Rectal smooth muscle tissue (tissue), 1 donor: Measurements from ENCODE around the gene GSDME.
"Not testable (repeated sequence)": the region's sequence is repeated elsewhere in the genome, so short reads cannot be mapped to it uniquely, and the experiment has no call there.

Experiments used
- H3K27ac ChIP-seq: one replicate; pipeline ENCODE4 v1.7.0; 2013; ENCODE audit warnings: low read depth, low read length, inconsistent platforms
- H3K27me3 ChIP-seq: one replicate; pipeline ENCODE4 v1.7.0; 2013; ENCODE audit warnings: low read length; ENCODE audit not compliant: control insufficient read depth, insufficient read depth
- H3K36me3 ChIP-seq: one replicate; pipeline ENCODE4 v1.7.0; 2013; ENCODE audit warnings: low read length; ENCODE audit not compliant: control insufficient read depth, insufficient read depth
- H3K4me1 ChIP-seq: one replicate; pipeline ENCODE4 v1.7.0; 2013; ENCODE audit warnings: low read length; ENCODE audit not compliant: control insufficient read depth, insufficient read depth
- H3K4me3 ChIP-seq: one replicate; pipeline ENCODE4 v1.7.0; 2013; ENCODE audit warnings: low read length
- H3K9ac ChIP-seq: one replicate; pipeline ENCODE4 v1.7.0; 2013; ENCODE audit warnings: low read length

The GSDME gene

DNA sequence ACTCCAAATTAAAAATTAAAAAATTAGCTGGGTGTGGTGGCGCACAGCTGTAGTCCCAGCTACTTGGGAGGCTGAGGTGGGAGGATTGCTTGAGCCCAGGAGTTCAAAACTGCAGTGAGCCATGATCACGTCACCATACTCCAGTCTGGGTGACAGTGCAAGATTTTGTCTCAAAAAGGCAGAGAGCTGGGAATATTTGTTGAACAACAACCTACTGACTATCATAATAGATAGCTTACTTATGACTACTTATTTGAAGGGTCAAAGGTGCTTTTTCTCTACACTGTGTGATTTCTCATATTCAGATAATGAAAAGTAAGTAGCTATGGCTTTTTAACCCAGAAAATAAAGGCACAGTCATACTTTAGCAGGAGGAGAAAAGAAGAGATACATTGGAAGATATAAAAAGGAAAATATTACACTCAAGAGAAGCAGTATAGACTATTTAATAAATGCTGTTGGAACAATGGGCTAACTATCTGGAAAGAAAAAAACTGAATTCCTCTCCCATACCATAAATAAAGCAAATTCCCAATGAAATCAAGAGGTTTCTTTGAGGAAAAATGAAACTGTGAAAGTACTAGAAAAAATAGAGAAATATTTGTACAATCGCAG is 6.7 kb downstream of the GSDME start:
- Histone ChIP-seq H3K4me3 (no peak overlapping the region), H3K36me3 (no peaks in the 10 kb centered on the region), H3K27ac (no peak overlapping the region), H3K27me3 (no peaks in the 10 kb centered on the region), H3K4me1 (no peaks in the 10 kb centered on the region), H3K9ac (no peak overlapping the region)

DNA sequence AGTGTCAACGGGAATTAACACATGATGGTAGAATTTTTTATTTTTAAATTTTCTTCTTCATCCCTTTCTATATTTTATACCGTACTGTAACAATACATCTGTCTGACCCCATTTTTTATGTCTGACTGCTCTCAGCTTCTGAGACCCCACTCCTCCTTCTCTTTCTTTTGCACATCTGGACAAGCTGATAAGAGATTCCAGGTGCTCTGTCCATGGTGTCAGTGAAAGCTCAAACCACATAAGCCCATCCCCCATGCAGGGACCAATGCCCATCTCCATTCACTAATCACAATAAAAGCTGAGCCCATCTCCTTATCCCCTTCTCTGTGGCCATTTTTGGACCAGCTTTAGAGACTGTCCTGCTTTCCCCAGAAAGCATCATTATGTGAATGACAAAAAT is 8.7 kb downstream of the GSDME start:
- Histone ChIP-seq H3K4me3 (no peak overlapping the region), H3K9ac (no peak overlapping the region), H3K27ac (no peak overlapping the region), H3K36me3 (no peaks in the 10 kb centered on the region), H3K4me1 (no peaks in the 10 kb centered on the region), H3K27me3 (no peaks in the 10 kb centered on the region)

GRCh38 chr7:24745355-24745754 is 11.9 kb downstream of the GSDME start:
- H3K9ac ChIP-seq = no peak overlapping the region
- H3K4me3 ChIP-seq = no peak overlapping the region
- H3K27ac ChIP-seq = no peak overlapping the region
- H3K36me3 ChIP-seq = no peaks in the 10 kb centered on the region
- H3K4me1 ChIP-seq = no peaks in the 10 kb centered on the region
- no peaks in the 10 kb centered on the region for H3K27me3 ChIP-seq

DNA sequence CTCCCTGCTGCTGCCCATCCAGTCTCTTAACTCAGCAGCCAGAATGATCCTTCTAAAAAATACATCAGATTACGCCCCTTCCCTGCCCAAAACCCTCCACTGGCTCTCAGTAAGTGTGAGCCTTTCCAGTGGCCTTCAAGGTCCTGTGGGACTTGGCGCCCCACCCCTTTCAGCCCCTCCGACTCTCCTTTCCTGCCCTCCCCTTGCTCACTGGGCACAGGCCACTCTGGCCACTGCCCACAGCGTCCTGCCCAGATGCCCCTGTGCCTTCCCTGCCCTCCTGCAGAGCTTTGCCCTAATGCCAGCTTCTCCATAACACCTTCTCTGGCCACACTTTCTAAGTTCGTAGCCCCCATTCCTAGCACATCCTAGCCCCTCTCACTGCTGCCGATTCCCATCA is 13.8 kb downstream of the GSDME start:
- H3K4me1 ChIP-seq = no peaks in the 10 kb centered on the region
- H3K27ac ChIP-seq = no peak overlapping the region
- H3K9ac ChIP-seq = no peak overlapping the region
- no peaks in the 10 kb centered on the region for H3K27me3 ChIP-seq
- no peak overlapping the region for H3K4me3 ChIP-seq
- no peaks in the 10 kb centered on the region for H3K36me3 ChIP-seq

GRCh38 chr7:24742506-24743162 is 14.6 kb downstream of the GSDME start:
- no peak overlapping the region for H3K9ac ChIP-seq
- H3K27ac ChIP-seq = no peak overlapping the region
- no peaks in the 10 kb centered on the region for H3K4me1 ChIP-seq
- H3K27me3 ChIP-seq = no peaks in the 10 kb centered on the region
- no peak overlapping the region for H3K4me3 ChIP-seq
- H3K36me3 ChIP-seq = no peaks in the 10 kb centered on the region

GRCh38 chr7:24741679-24742505 is 15.4 kb downstream of the GSDME start:
- Histone ChIP-seq H3K4me3 (no peak overlapping the region), H3K27ac (no peak overlapping the region), H3K36me3 (no peaks in the 10 kb centered on the region)

GRCh38 chr7:24740871-24741270 is 16.4 kb downstream of the GSDME start:
- no peak overlapping the region for H3K9ac ChIP-seq

More at GRCh38 chr7:24741679-24742505, 15.4 kb downstream of the GSDME start:
- no peaks in the 10 kb centered on the region for H3K27me3 ChIP-seq
- no peak overlapping the region for H3K9ac ChIP-seq
- no peaks in the 10 kb centered on the region for H3K4me1 ChIP-seq

DNA sequence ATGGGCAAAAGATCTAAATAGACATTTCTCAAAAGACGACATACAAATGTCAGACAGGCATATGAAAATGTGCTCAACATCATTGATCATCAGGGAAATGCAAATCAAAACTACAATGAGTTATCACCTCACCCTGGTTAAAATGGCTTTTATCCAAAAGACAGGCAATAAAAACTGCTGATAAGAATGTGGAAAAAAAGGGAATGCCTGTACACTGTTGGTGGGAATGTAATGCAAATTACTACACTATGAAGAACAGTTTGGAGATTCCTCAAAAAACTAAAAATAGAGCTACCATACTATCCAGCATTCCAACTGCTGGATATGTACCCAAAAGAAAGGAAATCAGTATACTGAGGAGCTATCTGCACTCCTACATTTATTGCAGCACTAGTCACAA is 18.0 kb downstream of the GSDME start:
- no peak overlapping the region for H3K9ac ChIP-seq
- H3K4me1 ChIP-seq = no peaks in the 10 kb centered on the region
- H3K27ac ChIP-seq = no peak overlapping the region

More at GRCh38 chr7:24740871-24741270, 16.4 kb downstream of the GSDME start:
- Histone ChIP-seq H3K4me3 (no peak overlapping the region), H3K27ac (no peak overlapping the region), H3K27me3 (no peaks in the 10 kb centered on the region), H3K36me3 (no peaks in the 10 kb centered on the region), H3K4me1 (no peaks in the 10 kb centered on the region)

DNA sequence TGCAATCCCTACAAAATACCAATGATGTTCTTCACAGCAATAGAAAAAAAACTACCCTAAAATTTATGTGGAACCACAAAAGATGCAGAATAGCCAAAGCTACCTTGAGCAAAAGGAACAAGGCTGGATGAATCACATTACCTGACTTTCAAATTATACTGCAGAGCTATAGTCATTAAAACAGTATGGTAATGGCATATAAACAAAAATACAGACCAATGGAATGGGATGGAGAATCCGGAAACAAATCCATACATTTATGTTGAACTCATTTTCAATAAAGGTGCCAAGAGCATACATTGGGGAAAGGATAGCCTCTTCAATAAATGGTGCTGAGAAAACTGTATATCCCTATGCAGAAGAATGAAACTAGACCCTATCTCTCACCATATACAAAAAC is 18.7 kb downstream of the GSDME start:
- Histone ChIP-seq H3K27me3 (no peaks in the 10 kb centered on the region), H3K4me3 (no peak overlapping the region), H3K4me1 (no peaks in the 10 kb centered on the region), H3K27ac (no peak overlapping the region), H3K9ac (no peak overlapping the region), H3K36me3 (no peaks in the 10 kb centered on the region)

More for the DNA sequence above, 18.0 kb downstream of the GSDME start:
- Histone ChIP-seq H3K4me3 (no peak overlapping the region), H3K36me3 (no peaks in the 10 kb centered on the region), H3K27me3 (no peaks in the 10 kb centered on the region)

DNA sequence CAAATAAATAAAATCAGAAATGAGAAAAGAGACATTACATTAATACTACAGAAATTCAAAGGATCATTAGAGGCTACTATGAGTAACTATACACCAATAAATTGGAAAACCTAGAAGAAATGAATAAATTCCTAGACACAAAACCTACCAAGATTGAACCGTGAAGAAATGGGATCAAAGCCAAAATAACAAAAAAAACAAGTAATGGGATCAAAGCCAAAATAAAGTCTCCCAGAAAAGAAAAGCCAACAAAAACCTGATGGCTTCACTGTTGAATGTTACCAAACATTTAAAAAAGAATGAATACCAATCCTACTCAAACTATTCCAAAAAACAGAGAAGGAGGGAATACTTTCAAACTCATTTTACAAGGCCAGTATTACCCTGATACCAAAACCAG is 20.0 kb downstream of the GSDME start:
- Histone ChIP-seq H3K4me1 (no peaks in the 10 kb centered on the region), H3K4me3 (no peak overlapping the region), H3K27ac (no peak overlapping the region), H3K9ac (no peak overlapping the region), H3K27me3 (no peaks in the 10 kb centered on the region), H3K36me3 (no peaks in the 10 kb centered on the region)

GRCh38 chr7:24735594-24735993 is 21.7 kb downstream of the GSDME start:
- not testable (repeated sequence) for H3K4me3 ChIP-seq, H3K9ac ChIP-seq, H3K36me3 ChIP-seq, H3K27ac ChIP-seq, H3K27me3 ChIP-seq, H3K4me1 ChIP-seq

GRCh38 chr7:24734306-24734705 is 23.0 kb downstream of the GSDME start:
- Histone ChIP-seq H3K27me3 (no peaks in the 10 kb centered on the region), H3K4me1 (no peaks in the 10 kb centered on the region), H3K9ac (no peak overlapping the region), H3K27ac (no peak overlapping the region), H3K36me3 (no peaks in the 10 kb centered on the region), H3K4me3 (no peak overlapping the region)
